ENCODE results near the gene FOXG1.

- TF ChIP-seq POLR2AphosphoS5 (IDR thresholded peaks at IDR 0.05) (no peak), POLR2A (IDR thresholded peaks at IDR 0.05) (no peak), EP300 (IDR thresholded peaks at IDR 0.05) (no peak)
These were observed 24.3 kb upstream of the FOXG1 start for GRCh38 chr14:28742171-28742846.

Data from gastroesophageal sphincter (tissue), 2 donors.